ENCODE measurements around the gene USP40. TPM values are rescaled to one million over a fixed set of nuclear protein-coding genes. Genes with fewer than 3 reads are reported as not detected.

The USP40 gene
- total and polyA plus RNA-seq, 2 experiments from 2014 or later: 20.4 to 25.9 TPM

DNA sequence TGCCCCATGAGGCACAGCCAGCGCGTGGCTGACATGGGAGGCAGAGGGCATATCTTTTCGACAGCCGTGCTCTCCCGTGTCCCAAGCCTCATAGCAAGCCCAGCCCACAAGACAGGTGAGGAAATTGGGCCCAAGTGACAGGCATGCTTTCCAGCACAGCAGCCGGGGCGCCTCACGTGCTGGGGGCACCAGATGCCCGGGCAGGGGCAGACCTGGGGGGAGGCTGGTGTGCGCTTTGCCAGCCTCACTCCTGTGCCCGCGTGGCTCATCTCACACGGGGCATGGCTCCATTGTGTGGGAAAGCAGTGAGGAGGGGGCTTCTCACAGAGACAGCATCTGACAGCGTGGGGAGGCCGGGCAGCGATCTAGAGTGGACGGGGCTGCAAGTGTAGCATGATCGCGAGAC is 93.2 kb downstream of the USP40 start:
- no peak for DNase-seq (ENCODE audit: low spot score)

DNA sequence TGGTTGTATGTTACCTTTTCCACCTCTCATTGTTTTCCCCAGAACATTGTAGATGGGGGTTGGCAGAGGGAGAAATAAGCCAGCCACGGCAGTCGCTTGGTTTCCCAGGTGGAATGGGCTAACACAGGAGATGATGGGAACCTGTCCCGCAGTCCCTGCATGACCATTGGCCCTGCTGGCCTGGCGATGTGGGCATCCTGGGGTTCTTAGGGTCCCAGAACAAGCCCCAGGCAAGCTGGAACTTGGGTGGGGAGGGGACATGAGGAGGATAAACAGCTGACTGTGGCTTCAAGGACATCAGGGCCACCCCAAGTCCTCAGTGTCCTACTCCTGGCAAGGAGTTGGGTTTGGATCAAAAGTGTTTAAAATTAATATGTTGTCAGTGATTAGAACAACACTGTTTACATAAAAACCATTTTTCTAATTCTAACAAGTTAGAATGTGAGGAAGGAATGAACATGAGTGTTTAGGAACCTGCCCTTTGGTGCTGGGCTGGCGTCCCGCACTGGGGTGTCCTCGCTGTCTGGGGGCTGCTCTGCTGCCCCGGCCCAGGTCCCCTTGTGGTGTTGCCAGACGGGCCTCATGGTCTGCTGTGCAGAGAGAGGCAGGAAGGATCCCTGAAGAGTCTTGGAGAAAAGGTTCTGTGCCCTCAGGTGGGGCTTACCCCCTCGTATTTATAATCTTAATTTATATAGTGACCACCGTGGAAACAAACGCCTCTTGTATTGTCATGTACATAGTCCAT is 95.1 kb downstream of the USP40 start:
- TF ChIP-seq EZH2phosphoT487 (IDR thresholded peaks at IDR 0.05; ENCODE audit: low read depth, severe bottlenecking, unreplicated experiment) (no peak), EZH2 (IDR thresholded peaks at IDR 0.05; ENCODE audit: borderline replicate concordance) (no peak)
- TF ChIP-seq, protein P1, sequence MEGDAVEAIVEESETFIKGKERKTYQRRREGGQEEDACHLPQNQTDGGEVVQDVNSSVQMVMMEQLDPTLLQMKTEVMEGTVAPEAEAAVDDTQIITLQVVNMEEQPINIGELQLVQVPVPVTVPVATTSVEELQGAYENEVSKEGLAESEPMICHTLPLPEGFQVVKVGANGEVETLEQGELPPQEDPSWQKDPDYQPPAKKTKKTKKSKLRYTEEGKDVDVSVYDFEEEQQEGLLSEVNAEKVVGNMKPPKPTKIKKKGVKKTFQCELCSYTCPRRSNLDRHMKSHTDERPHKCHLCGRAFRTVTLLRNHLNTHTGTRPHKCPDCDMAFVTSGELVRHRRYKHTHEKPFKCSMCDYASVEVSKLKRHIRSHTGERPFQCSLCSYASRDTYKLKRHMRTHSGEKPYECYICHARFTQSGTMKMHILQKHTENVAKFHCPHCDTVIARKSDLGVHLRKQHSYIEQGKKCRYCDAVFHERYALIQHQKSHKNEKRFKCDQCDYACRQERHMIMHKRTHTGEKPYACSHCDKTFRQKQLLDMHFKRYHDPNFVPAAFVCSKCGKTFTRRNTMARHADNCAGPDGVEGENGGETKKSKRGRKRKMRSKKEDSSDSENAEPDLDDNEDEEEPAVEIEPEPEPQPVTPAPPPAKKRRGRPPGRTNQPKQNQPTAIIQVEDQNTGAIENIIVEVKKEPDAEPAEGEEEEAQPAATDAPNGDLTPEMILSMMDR (IDR thresholded peaks at IDR 0.05; ENCODE audit: poor library complexity): no peak
- 97% methylated on average over 12 of the region's 12 CpGs for WGBS (ENCODE audit: low lambda C conversion rate, missing lambda C conversion rate)

More for the DNA sequence above, 93.2 kb downstream of the USP40 start:
- Histone ChIP-seq H4K20me1 (ENCODE audit: insufficient read depth, poor library complexity, severe bottlenecking) (no peaks in the 10 kb centered on the region), H3K9me3 (ENCODE audit: low read depth) (no peaks in the 10 kb centered on the region), H3K4me3 (no peak overlapping the region), H3K79me2 (no peaks in the 10 kb centered on the region), H3K27ac (no peak overlapping the region), H2AFZ (no peak overlapping the region), H3K4me2 (no peak overlapping the region), H3K36me3 (replicated peaks; ENCODE audit: insufficient read depth, low read depth) (no peaks in the 10 kb centered on the region), H3K9me2 (replicated peaks; ENCODE audit: insufficient read depth) (no peaks in the 10 kb centered on the region), H3K4me1 (ENCODE audit: insufficient read depth) (no peaks in the 10 kb centered on the region), H3K27me3 (no peaks in the 10 kb centered on the region)
- 96% methylated on average over 19 of the region's 19 CpGs for WGBS (ENCODE audit: low lambda C conversion rate, missing lambda C conversion rate)
- TF ChIP-seq EZH2 (IDR thresholded peaks at IDR 0.05; ENCODE audit: borderline replicate concordance) (no peak), EZH2phosphoT487 (IDR thresholded peaks at IDR 0.05; ENCODE audit: low read depth, severe bottlenecking, unreplicated experiment) (no peak)
- TF ChIP-seq, protein P1 (IDR thresholded peaks at IDR 0.05; ENCODE audit: poor library complexity): no peak

DNA sequence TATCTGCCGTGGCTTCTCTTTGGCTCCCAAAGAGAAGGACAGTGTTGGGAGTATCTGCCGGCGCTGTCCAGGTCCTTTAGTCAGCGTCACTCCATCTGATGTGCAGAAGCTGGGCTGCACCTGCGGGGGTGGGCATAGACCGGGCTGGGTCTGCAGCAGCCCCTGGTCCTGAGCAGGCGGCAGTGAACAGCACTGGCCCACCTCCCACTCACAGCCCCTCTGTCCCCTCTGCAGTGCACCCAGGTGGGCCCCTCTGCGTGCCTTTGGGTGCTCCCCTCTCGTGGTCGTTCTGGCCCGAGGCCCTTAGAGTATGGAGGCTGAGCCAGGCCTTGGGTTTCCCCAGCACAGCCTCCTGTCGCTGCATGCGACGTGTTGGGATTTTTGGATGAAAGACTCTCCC is 95.7 kb downstream of the USP40 start:
- Histone ChIP-seq H3K36me3 (replicated peaks; ENCODE audit: insufficient read depth, low read depth) (no peaks in the 10 kb centered on the region), H3K27ac (no peak overlapping the region), H3K4me1 (ENCODE audit: insufficient read depth) (no peaks in the 10 kb centered on the region), H3K4me3 (no peak overlapping the region), H3K4me2 (no peak overlapping the region), H3K27me3 (no peaks in the 10 kb centered on the region), H4K20me1 (ENCODE audit: insufficient read depth, poor library complexity, severe bottlenecking) (no peaks in the 10 kb centered on the region), H3K79me2 (no peaks in the 10 kb centered on the region), H2AFZ (no peak overlapping the region), H3K9me3 (ENCODE audit: low read depth) (no peaks in the 10 kb centered on the region), H3K9me2 (replicated peaks; ENCODE audit: insufficient read depth) (no peaks in the 10 kb centered on the region)
- WGBS (ENCODE audit: low lambda C conversion rate, missing lambda C conversion rate): 97% methylated on average over 14 of the region's 14 CpGs
- TF ChIP-seq EZH2phosphoT487 (IDR thresholded peaks at IDR 0.05; ENCODE audit: low read depth, severe bottlenecking, unreplicated experiment): no peak
- TF ChIP-seq, protein P1 (IDR thresholded peaks at IDR 0.05; ENCODE audit: poor library complexity): no peak
- no peak for TF ChIP-seq EZH2 (IDR thresholded peaks at IDR 0.05; ENCODE audit: borderline replicate concordance)
- no peak for DNase-seq (ENCODE audit: low spot score)

More for the DNA sequence above, 95.1 kb downstream of the USP40 start:
- H3K27ac ChIP-seq: no peak overlapping the region
- no peak overlapping the region for H3K4me2 ChIP-seq
- no peak for DNase-seq (ENCODE audit: low spot score)
- H3K4me1 ChIP-seq (ENCODE audit: insufficient read depth): no peaks in the 10 kb centered on the region
- no peak overlapping the region for H2AFZ ChIP-seq
- no peaks in the 10 kb centered on the region for H3K9me2 ChIP-seq (replicated peaks; ENCODE audit: insufficient read depth)
- H4K20me1 ChIP-seq (ENCODE audit: insufficient read depth, poor library complexity, severe bottlenecking): no peaks in the 10 kb centered on the region
- H3K4me3 ChIP-seq: no peak overlapping the region
- no peaks in the 10 kb centered on the region for H3K9me3 ChIP-seq (ENCODE audit: low read depth)
- no peaks in the 10 kb centered on the region for H3K36me3 ChIP-seq (replicated peaks; ENCODE audit: insufficient read depth, low read depth)
- H3K27me3 ChIP-seq: no peaks in the 10 kb centered on the region
- no peaks in the 10 kb centered on the region for H3K79me2 ChIP-seq
